GM19328 (cell line): ENCODE data around the gene PPP1R7.

Experiments used
- ATAC-seq: cut with Tn5 transposase; IDR thresholded peaks from one replicate; pipeline ENCODE4 v1.9.1; 2021; ENCODE audit warnings: mild to moderate bottlenecking, moderate library complexity; ENCODE audit not compliant: unreplicated experiment

The PPP1R7 gene

GRCh38 chr2:241209271-241209670 is 59.0 kb downstream of the PPP1R7 start:
- ATAC-seq = no peak

- ATAC-seq = no peak
These were observed 61.0 kb downstream of the PPP1R7 start for GRCh38 chr2:241211276-241211675.

GRCh38 chr2:241213041-241213440 is 62.8 kb downstream of the PPP1R7 start:
- ATAC-seq = no peak

GRCh38 chr2:241213567-241213966 is 63.3 kb downstream of the PPP1R7 start:
- no peak for ATAC-seq

GRCh38 chr2:241214209-241214608 is 63.9 kb downstream of the PPP1R7 start:
- no peak for ATAC-seq

GRCh38 chr2:241214766-241215165 is 64.5 kb downstream of the PPP1R7 start:
- ATAC-seq = no peak

- no peak for ATAC-seq
These were observed 65.2 kb downstream of the PPP1R7 start for GRCh38 chr2:241215421-241215820.

GRCh38 chr2:241216211-241216761 is 66.0 kb downstream of the PPP1R7 start:
- ATAC-seq = no peak

GRCh38 chr2:241217320-241218031 is 67.2 kb downstream of the PPP1R7 start:
- ATAC-seq = no peak

- ATAC-seq = no peak
These were observed 68.1 kb downstream of the PPP1R7 start for GRCh38 chr2:241218131-241219029.

- no peak for ATAC-seq
These were observed 68.7 kb downstream of the PPP1R7 start for GRCh38 chr2:241219030-241219382.

GRCh38 chr2:241219856-241220356 is 69.6 kb downstream of the PPP1R7 start:
- no peak for ATAC-seq

- no peak for ATAC-seq
These were observed 73.1 kb downstream of the PPP1R7 start for GRCh38 chr2:241223211-241224017.

- no peak for ATAC-seq
These were observed 74.0 kb downstream of the PPP1R7 start for GRCh38 chr2:241224018-241224850.

- no peak for ATAC-seq
These were observed 74.7 kb downstream of the PPP1R7 start for GRCh38 chr2:241224851-241225438.

- no peak for ATAC-seq
These were observed 75.3 kb downstream of the PPP1R7 start for GRCh38 chr2:241225545-241225944.

GRCh38 chr2:241225983-241226382 is 75.7 kb downstream of the PPP1R7 start:
- no peak for ATAC-seq

GRCh38 chr2:241226723-241227572 is 76.7 kb downstream of the PPP1R7 start:
- no peak for ATAC-seq

GRCh38 chr2:241227594-241227993 is 77.3 kb downstream of the PPP1R7 start:
- no peak for ATAC-seq
